Measurements from ENCODE around the gene DPH1.

DPH1 gene

DNA sequence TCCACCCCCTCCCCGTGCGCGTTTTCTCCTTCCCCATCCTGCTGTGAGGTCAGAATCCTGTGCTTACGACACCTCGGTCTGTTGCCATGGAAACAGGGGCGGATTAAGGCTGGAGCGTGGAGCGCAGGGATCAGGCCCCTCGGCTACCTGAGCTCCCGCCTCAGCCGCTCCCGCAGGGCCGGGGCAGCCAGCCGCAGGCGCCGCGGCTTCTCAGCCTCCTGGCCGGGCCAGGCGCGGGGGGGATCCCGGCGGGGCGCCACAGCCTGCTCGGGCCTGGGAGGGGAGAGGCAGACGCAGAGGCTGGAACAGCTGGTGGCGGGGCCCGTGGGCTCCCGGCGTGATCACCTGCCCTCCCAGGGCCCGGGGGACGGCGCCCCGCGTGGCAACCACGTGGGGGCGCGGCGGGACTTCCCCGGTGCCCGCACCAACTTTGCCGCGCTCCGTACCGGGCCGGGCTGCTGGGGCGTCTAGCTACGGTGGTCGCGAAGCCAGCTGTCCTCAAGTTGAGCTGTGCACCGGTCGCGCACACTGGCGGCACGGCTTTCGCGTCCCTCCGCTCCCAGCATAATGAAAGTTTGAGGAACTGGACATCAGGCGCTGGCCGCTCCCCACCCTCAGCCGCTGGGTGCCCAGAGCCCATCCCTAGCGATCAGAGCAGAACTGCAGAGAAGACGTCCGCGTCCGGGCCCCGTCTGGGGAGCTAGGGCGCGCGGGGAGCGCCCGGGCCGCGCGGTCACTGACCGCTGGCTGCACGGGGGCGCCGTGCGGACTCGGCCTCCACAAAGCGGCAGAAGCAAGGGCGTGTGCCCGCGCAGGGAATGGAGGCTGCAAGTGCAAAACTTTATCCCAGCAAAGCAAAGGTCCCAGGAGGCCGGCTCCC is 6.0 kb upstream of the DPH1 start:
- TF ChIP-seq, protein P1, sequence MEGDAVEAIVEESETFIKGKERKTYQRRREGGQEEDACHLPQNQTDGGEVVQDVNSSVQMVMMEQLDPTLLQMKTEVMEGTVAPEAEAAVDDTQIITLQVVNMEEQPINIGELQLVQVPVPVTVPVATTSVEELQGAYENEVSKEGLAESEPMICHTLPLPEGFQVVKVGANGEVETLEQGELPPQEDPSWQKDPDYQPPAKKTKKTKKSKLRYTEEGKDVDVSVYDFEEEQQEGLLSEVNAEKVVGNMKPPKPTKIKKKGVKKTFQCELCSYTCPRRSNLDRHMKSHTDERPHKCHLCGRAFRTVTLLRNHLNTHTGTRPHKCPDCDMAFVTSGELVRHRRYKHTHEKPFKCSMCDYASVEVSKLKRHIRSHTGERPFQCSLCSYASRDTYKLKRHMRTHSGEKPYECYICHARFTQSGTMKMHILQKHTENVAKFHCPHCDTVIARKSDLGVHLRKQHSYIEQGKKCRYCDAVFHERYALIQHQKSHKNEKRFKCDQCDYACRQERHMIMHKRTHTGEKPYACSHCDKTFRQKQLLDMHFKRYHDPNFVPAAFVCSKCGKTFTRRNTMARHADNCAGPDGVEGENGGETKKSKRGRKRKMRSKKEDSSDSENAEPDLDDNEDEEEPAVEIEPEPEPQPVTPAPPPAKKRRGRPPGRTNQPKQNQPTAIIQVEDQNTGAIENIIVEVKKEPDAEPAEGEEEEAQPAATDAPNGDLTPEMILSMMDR (IDR thresholded peaks at IDR 0.05; ENCODE audit: low read depth, low read length), result no peak
- no peak for DNase-seq (ENCODE audit: extremely low read depth, low read depth)

DNA sequence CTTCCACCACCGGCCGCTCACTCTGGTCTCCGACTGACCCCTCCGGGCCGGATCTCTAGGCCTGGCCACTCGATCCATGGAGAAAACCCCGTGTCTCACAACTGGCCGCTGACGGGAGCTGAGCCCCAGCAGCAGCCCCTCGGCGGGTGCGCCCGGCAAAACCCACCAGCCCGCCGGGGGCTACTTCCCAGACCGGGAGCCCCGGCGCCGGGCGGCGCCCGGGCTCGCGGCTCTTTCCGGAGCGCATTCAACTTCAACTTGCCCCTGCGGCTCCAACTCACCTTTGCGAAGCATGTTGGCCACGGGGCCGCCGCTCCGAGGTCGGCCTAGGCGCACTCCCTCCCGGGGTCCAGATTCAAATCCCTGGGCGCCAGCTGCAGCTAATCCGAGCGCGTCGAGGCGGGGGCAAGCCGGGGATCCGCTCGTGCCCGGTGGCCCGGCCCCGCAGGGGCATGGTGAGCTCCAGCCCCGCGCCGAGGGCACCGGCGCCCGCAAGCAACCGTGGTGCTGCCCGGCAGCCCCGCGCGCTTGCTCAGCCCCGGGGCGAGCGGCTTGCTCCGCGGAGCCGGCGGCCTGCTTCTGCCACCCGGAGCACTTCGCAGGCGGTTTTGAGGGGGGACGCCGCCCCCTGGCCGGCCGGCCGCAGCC is 5.3 kb upstream of the DPH1 start:
- DNase-seq (ENCODE audit: extremely low read depth, low read depth), result no peak
- TF ChIP-seq, protein P1 (IDR thresholded peaks at IDR 0.05; ENCODE audit: low read depth, low read length), result no peak

DNA sequence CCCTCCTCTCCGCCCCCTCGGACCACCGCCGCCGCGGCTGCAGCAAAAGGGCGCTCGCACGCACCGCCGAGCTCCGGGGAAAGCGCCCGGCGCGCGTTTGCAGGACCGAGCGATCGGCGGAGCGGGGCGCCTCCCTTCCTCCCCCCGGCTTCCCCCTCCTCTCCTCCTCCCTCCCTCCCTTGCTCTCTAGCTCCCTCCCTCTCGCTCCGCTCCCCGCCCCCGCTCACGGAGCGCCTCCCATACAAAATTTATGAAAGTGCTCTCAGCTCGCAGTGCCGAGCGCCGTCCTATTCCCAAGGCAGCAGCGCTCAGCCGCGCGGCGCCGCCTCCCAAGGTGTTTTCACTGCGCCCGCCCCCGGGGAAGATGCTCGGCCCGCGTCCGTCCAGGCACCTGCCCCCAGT is 4.7 kb upstream of the DPH1 start, which contains the start of gene RTN4RL1:
Gene RTN4RL1 (minus strand): TSS at position 115 of the 402 bp plus-strand sequence. CDS start 469 bp downstream, outside the sequence.
- DNase-seq (ENCODE audit: extremely low read depth, low read depth), result no peak

DNA sequence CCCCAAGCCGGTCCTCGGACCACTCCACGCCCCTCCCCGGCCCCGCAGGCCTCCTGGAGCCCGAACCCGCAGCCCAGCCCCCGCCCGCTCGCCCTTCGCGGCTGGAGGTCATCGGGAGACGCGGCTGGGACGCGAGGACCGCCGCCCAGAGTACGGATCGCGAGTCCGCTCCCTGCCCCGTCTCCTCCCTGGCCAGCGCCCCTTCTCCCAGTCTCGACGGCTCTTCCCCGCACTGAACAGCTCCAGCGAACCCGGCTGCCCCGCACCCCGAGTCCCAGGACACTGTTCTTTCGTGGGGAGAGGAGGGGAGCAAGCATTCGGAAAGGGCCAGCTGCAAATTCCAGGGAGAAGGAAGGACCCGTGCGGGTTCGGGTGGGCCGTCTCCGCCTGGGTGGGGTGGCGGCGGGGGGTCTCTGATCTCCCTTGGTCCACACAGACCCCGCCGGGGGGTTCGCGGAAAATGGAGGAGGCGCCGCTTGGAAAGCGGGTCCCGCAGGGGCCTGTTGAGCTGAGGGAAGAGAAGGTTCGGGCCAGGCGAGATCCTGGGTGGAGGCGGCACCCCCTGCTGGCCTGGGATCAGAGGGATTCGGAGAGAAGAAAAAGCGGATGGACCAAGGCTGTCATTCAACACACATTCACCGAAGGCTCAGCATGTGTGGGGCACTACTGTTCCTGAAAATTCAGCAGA is 4.2 kb upstream of the DPH1 start:
- DNase-seq (ENCODE audit: extremely low read depth, low read depth), result no peak
- TF ChIP-seq, protein P1 (IDR thresholded peaks at IDR 0.05; ENCODE audit: low read depth, low read length), result peak; percentile 88

More for the DNA sequence above, 4.7 kb upstream of the DPH1 start, which contains the start of gene RTN4RL1:
- TF ChIP-seq, protein P1 (IDR thresholded peaks at IDR 0.05; ENCODE audit: low read depth, low read length), result no peak

DNA sequence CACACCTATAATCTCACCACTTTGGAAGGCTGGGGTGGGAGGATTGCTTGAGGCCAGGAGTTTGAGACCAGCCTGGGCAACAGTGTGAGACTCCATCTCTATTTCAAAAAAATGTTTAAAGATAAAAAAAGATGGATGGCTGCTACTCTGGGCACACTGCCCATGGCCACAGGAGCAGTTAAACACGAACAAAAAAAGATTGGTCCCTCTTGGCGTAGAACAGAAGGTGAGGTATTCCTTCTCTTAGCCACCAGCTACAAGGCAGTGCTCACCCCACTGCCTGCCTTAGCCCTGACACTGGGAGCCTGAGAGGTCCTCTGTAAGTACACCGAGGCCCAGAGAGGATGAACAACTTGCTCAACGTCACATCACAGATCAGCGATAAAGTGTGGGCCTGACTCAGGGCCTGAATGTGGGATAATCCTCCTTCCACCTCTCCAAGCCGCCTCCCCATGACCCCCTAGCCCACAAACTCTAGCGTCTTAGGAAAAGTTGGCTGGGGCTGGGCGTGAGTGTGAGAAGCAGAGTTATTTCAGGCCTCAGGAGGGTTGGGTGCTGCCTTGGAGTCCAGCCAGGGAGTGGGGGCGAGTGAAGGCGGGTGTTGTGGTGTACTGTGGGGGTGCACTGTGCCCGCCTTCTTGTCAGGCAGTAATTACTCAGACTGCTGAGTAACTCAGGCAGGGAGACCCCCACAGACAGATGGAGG is 2.3 kb upstream of the DPH1 start:
- TF ChIP-seq, protein P1 (IDR thresholded peaks at IDR 0.05; ENCODE audit: low read depth, low read length), result no peak
- no peak for DNase-seq (ENCODE audit: extremely low read depth, low read depth)

DNA sequence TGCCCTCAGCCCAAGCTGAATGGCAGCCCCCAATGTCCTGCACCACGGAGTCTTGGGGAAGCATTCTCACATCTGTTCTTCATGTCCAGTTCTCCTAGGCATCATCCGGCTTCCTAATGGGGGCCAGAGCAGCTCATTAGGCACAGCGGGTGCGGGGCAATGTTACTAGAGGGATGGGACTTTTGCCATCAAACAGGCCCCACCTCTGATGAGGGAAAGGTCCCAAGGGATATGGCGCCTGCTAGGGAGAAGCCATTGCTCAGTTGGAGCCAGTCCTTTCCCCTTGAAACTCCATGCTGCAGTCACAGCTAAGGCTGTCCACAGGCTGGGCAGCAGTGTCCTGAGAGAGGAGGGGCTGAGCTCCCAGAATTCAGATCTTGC is 1.7 kb upstream of the DPH1 start:
- no peak for DNase-seq (ENCODE audit: extremely low read depth, low read depth)

More for the DNA sequence above, 1.7 kb upstream of the DPH1 start:
- TF ChIP-seq, protein P1 (IDR thresholded peaks at IDR 0.05; ENCODE audit: low read depth, low read length), result no peak

All from AG09319 (cell line).